ENCODE data around the gene DTX3L. TPM values are rescaled to one million over a fixed set of nuclear protein-coding genes. Genes with fewer than 3 reads are reported as not detected.

Gene DTX3L
- total and polyA plus RNA-seq, 10 of the 15 experiments (the other 5 are each of a cell fraction or from before 2014, with no cell fraction given): 9.9 to 41.4 (median 21.7) TPM

GRCh38 chr3:122560680-122561079 is 3.5 kb upstream of the DTX3L start (continued):
- TF ChIP-seq IRF5 (IDR thresholded peaks at IDR 0.05; ENCODE audit: borderline replicate concordance): no peak
- TF ChIP-seq NFXL1 (IDR thresholded peaks at IDR 0.05; ENCODE audit: borderline replicate concordance): no peak
- TF ChIP-seq ZBED1 (IDR thresholded peaks at IDR 0.05; ENCODE audit: borderline replicate concordance): no peak
- TF ChIP-seq POLR2AphosphoS2 (IDR thresholded peaks at IDR 0.05; ENCODE audit: low read depth, low read length): no peak
- TF ChIP-seq CHD2 (IDR thresholded peaks at IDR 0.05; ENCODE audit: borderline replicate concordance, low read depth, low read length): no peak
- TF ChIP-seq CHD1 (IDR thresholded peaks at IDR 0.05; ENCODE audit: low read depth, low read length): no peak
- TF ChIP-seq ATF2 (IDR thresholded peaks at IDR 0.05; ENCODE audit: low read length): peak; percentile 74; the same call in 1 of the 2 replicates
- no peak for TF ChIP-seq NFIC (IDR thresholded peaks at IDR 0.05; ENCODE audit: low read depth, low read length)
- TF ChIP-seq FOXK2 (IDR thresholded peaks at IDR 0.05): no peak
- TF ChIP-seq BCLAF1 (IDR thresholded peaks at IDR 0.05): no peak
- TF ChIP-seq NFYB (IDR thresholded peaks at IDR 0.05; ENCODE audit: insufficient read depth, low read depth, low read length): no peak
- TF ChIP-seq REST (IDR thresholded peaks at IDR 0.05; ENCODE audit: low read depth, low read length): no peak
- no peak for TF ChIP-seq SUPT20H (IDR thresholded peaks at IDR 0.05; ENCODE audit: borderline replicate concordance, control insufficient read depth, low read depth, low read length)
- no peak for TF ChIP-seq EZH2 (IDR thresholded peaks at IDR 0.05; ENCODE audit: borderline replicate concordance, control insufficient read depth, low read depth, low read length)
- no peak for TF ChIP-seq HSF1 (IDR thresholded peaks at IDR 0.05; ENCODE audit: low read depth, low read length)
